ENCODE results near the gene C4orf50. TPM values are rescaled to one million over a fixed set of nuclear protein-coding genes. Genes with fewer than 3 reads are reported as not detected.

The C4orf50 gene
- total and polyA plus RNA-seq, 4 donors: under 0.01 to 0.17 TPM; not detected in 2

DNA sequence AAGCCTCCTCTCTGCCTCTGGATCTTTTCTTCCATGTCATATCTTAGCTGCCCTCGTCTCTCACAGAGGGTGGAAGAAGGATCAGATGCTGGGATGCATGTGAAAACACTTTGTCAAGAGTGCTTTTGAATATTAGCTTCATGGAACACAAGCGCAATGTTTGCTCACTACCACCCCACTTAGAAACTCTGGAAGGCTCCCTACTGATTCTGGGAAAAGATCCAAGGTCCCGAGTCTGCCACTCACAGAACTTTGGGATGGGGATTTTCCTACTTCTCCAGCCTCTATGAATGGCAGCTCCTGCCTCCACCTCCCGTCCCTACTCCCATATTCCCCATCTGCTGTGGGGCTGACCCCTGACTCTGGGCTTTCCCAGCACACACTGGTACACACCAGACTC, 85.1 kb downstream of the C4orf50 start:
- no peak for DNase-seq (ENCODE audit: low spot score)
- TF ChIP-seq RAD21 (IDR thresholded peaks at IDR 0.05) (no peak), EGR1 (IDR thresholded peaks at IDR 0.05; ENCODE audit: low read depth in 2 of 2) (no peak), JUND (IDR thresholded peaks at IDR 0.05) (no peak), FOXA2 (IDR thresholded peaks at IDR 0.05) (no peak), HNF4A (conservative IDR thresholded peaks at IDR 0.05) (no peak)
- TF ChIP-seq, protein P1, sequence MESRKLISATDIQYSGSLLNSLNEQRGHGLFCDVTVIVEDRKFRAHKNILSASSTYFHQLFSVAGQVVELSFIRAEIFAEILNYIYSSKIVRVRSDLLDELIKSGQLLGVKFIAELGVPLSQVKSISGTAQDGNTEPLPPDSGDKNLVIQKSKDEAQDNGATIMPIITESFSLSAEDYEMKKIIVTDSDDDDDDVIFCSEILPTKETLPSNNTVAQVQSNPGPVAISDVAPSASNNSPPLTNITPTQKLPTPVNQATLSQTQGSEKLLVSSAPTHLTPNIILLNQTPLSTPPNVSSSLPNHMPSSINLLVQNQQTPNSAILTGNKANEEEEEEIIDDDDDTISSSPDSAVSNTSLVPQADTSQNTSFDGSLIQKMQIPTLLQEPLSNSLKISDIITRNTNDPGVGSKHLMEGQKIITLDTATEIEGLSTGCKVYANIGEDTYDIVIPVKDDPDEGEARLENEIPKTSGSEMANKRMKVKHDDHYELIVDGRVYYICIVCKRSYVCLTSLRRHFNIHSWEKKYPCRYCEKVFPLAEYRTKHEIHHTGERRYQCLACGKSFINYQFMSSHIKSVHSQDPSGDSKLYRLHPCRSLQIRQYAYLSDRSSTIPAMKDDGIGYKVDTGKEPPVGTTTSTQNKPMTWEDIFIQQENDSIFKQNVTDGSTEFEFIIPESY (IDR thresholded peaks at IDR 0.05): no peak

DNA sequence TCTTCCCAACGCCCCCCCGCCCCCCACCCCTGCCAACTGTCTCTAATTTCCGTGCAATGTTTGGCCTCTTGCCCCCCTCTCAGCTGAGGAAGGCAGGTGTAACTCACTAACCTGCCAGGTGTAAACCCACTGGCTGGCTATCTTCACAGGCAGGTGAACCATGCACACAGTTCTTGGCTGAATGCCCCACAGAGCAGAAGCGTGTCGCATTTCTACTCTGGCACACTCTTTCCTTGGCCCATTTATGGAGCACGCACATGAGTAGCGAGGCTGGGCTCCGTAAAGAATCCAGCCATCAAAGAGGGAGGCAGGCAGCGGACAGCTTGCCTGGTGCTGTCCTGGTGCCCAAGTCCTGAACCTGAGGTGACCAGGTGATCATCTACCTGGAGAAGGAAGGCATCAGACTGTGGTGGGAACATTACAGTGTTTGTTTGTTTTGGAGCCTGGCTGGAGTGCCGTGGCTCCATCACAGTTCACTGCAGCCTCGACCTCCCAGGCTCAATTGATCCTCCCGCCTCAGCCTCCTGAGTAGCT, 86.1 kb downstream of the C4orf50 start:
- H3K27me3 ChIP-seq (ENCODE audit: control insufficient read depth in 4 of 4, insufficient read depth in 4 of 4, low read length in 3 of 4): peaks cover 0 to 8% (median 0%) of the 10 kb centered on the region in 4 donors
- H3K9me3 ChIP-seq (ENCODE audit: control insufficient read depth in 4 of 4, low read length in 3 of 4): no peaks in the 10 kb centered on the region
- DNase-seq (ENCODE audit: low spot score): no peak
- TF ChIP-seq, protein P2, sequence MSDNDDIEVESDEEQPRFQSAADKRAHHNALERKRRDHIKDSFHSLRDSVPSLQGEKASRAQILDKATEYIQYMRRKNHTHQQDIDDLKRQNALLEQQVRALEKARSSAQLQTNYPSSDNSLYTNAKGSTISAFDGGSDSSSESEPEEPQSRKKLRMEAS (IDR thresholded peaks at IDR 0.05): no peak
- no peak for TF ChIP-seq RAD21 (IDR thresholded peaks at IDR 0.05)
- no peak for TF ChIP-seq RXRA (IDR thresholded peaks at IDR 0.05)
- TF ChIP-seq, protein P3, sequence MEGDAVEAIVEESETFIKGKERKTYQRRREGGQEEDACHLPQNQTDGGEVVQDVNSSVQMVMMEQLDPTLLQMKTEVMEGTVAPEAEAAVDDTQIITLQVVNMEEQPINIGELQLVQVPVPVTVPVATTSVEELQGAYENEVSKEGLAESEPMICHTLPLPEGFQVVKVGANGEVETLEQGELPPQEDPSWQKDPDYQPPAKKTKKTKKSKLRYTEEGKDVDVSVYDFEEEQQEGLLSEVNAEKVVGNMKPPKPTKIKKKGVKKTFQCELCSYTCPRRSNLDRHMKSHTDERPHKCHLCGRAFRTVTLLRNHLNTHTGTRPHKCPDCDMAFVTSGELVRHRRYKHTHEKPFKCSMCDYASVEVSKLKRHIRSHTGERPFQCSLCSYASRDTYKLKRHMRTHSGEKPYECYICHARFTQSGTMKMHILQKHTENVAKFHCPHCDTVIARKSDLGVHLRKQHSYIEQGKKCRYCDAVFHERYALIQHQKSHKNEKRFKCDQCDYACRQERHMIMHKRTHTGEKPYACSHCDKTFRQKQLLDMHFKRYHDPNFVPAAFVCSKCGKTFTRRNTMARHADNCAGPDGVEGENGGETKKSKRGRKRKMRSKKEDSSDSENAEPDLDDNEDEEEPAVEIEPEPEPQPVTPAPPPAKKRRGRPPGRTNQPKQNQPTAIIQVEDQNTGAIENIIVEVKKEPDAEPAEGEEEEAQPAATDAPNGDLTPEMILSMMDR (IDR thresholded peaks at IDR 0.05; ENCODE audit: low read depth, low read length, missing input control): no peak
- no peak for TF ChIP-seq SP1 (IDR thresholded peaks at IDR 0.05)
- TF ChIP-seq YY1 (IDR thresholded peaks at IDR 0.05): no peak
- TF ChIP-seq JUND (IDR thresholded peaks at IDR 0.05): no peak
- no peak for TF ChIP-seq HNF4G (IDR thresholded peaks at IDR 0.05)
- TF ChIP-seq FOXA2 (IDR thresholded peaks at IDR 0.05): no peak
- no peak for TF ChIP-seq NR2F2 (IDR thresholded peaks at IDR 0.05)
- TF ChIP-seq GABPA (IDR thresholded peaks at IDR 0.05 in 1 of 2, conservative IDR thresholded peaks at IDR 0.05 in 1 of 2): no peak
- TF ChIP-seq, protein P4, sequence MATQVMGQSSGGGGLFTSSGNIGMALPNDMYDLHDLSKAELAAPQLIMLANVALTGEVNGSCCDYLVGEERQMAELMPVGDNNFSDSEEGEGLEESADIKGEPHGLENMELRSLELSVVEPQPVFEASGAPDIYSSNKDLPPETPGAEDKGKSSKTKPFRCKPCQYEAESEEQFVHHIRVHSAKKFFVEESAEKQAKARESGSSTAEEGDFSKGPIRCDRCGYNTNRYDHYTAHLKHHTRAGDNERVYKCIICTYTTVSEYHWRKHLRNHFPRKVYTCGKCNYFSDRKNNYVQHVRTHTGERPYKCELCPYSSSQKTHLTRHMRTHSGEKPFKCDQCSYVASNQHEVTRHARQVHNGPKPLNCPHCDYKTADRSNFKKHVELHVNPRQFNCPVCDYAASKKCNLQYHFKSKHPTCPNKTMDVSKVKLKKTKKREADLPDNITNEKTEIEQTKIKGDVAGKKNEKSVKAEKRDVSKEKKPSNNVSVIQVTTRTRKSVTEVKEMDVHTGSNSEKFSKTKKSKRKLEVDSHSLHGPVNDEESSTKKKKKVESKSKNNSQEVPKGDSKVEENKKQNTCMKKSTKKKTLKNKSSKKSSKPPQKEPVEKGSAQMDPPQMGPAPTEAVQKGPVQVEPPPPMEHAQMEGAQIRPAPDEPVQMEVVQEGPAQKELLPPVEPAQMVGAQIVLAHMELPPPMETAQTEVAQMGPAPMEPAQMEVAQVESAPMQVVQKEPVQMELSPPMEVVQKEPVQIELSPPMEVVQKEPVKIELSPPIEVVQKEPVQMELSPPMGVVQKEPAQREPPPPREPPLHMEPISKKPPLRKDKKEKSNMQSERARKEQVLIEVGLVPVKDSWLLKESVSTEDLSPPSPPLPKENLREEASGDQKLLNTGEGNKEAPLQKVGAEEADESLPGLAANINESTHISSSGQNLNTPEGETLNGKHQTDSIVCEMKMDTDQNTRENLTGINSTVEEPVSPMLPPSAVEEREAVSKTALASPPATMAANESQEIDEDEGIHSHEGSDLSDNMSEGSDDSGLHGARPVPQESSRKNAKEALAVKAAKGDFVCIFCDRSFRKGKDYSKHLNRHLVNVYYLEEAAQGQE (IDR thresholded peaks at IDR 0.05): no peak
- no peak for TF ChIP-seq FOXA1 (IDR thresholded peaks at IDR 0.05)
- TF ChIP-seq TAF1 (conservative IDR thresholded peaks at IDR 0.05): no peak
- no peaks in the 10 kb centered on the region for H3K4me1 ChIP-seq (ENCODE audit: control insufficient read depth in 4 of 4, insufficient read depth in 4 of 4, low read length in 3 of 4)
- H3K27ac ChIP-seq (ENCODE audit: low read depth in 1 of 2, low read length in 2 of 2): no peak overlapping the region
- H3K36me3 ChIP-seq (ENCODE audit: control insufficient read depth in 4 of 4, insufficient read depth in 3 of 4, low read depth in 1 of 4, low read length in 3 of 4): no peaks in the 10 kb centered on the region
- no peak overlapping the region for H3K9ac ChIP-seq (ENCODE audit: low read depth in 1 of 2, low read length in 2 of 2)
- 61% methylated on average over 12 of the region's 12 CpGs for WGBS
- H3K4me3 ChIP-seq (ENCODE audit: low read depth in 1 of 3, low read length in 3 of 3): no peak overlapping the region

More for the DNA sequence above, 85.1 kb downstream of the C4orf50 start:
- Histone ChIP-seq H3K4me1 (ENCODE audit: control insufficient read depth in 4 of 4, insufficient read depth in 4 of 4, low read length in 3 of 4) (no peaks in the 10 kb centered on the region), H3K9me3 (ENCODE audit: control insufficient read depth in 4 of 4, low read length in 3 of 4) (no peaks in the 10 kb centered on the region), H3K27ac (ENCODE audit: low read depth in 1 of 2, low read length in 2 of 2) (no peak overlapping the region), H3K27me3 (ENCODE audit: control insufficient read depth in 4 of 4, insufficient read depth in 4 of 4, low read length in 3 of 4) (peaks cover 0 to 9% (median 0%) of the 10 kb centered on the region in 4 donors), H3K36me3 (ENCODE audit: control insufficient read depth in 4 of 4, insufficient read depth in 3 of 4, low read depth in 1 of 4, low read length in 3 of 4) (no peaks in the 10 kb centered on the region), H3K9ac (ENCODE audit: low read depth in 1 of 2, low read length in 2 of 2) (no peak overlapping the region), H3K4me3 (ENCODE audit: low read depth in 1 of 3, low read length in 3 of 3) (no peak overlapping the region)
- 46% methylated on average over 4 of the region's 4 CpGs for WGBS
